ENCODE measurements around the gene DAB2.

Gene DAB2

GRCh38 chr5:39424736-39425637 lies at the start of gene DAB2:
TSS of gene DAB2 (minus strand) at chr5:39424980. CDS start at chr5:39394320, 30,660 bp downstream.
- DNase-seq (ENCODE audit: low read depth in 1 of 2, low spot score in 1 of 2) = peak in 1 of 2 donors; percentile 13

- no peak for DNase-seq (ENCODE audit: low read depth in 1 of 2, low spot score in 1 of 2)
Measured at GRCh38 chr5:39473156-39473775, 48.5 kb upstream of the DAB2 start.

GRCh38 chr5:39471836-39472508 lies 47.2 kb upstream of the DAB2 start:
- DNase-seq (ENCODE audit: low read depth in 1 of 2, low spot score in 1 of 2) = no peak

GRCh38 chr5:39470811-39471210 lies 46.0 kb upstream of the DAB2 start:
- DNase-seq (ENCODE audit: low read depth in 1 of 2, low spot score in 1 of 2) = no peak

GRCh38 chr5:39469777-39470415 lies 45.1 kb upstream of the DAB2 start:
- no peak for DNase-seq (ENCODE audit: low read depth in 1 of 2, low spot score in 1 of 2)

- DNase-seq (ENCODE audit: low read depth in 1 of 2, low spot score in 1 of 2) = no peak
Measured at GRCh38 chr5:39469176-39469575, 44.4 kb upstream of the DAB2 start.

GRCh38 chr5:39466846-39467245 lies 42.1 kb upstream of the DAB2 start:
- no peak for DNase-seq (ENCODE audit: low read depth in 1 of 2, low spot score in 1 of 2)

GRCh38 chr5:39465843-39466242 lies 41.1 kb upstream of the DAB2 start:
- DNase-seq (ENCODE audit: low read depth in 1 of 2, low spot score in 1 of 2) = no peak

GRCh38 chr5:39465097-39465496 lies 40.3 kb upstream of the DAB2 start:
- DNase-seq (ENCODE audit: low read depth in 1 of 2, low spot score in 1 of 2) = no peak

GRCh38 chr5:39464088-39464487 lies 39.3 kb upstream of the DAB2 start:
- DNase-seq (ENCODE audit: low read depth in 1 of 2, low spot score in 1 of 2) = no peak

- DNase-seq (ENCODE audit: low read depth in 1 of 2, low spot score in 1 of 2) = no peak
Measured at GRCh38 chr5:39462211-39462610, 37.4 kb upstream of the DAB2 start.

- no peak for DNase-seq (ENCODE audit: low read depth in 1 of 2, low spot score in 1 of 2)
Measured at GRCh38 chr5:39461007-39461682, 36.4 kb upstream of the DAB2 start.

GRCh38 chr5:39459907-39460306 lies 35.1 kb upstream of the DAB2 start:
- no peak for DNase-seq (ENCODE audit: low read depth in 1 of 2, low spot score in 1 of 2)

GRCh38 chr5:39459071-39459470 lies 34.3 kb upstream of the DAB2 start:
- DNase-seq (ENCODE audit: low read depth in 1 of 2, low spot score in 1 of 2) = no peak

- DNase-seq (ENCODE audit: low read depth in 1 of 2, low spot score in 1 of 2) = no peak
Measured at GRCh38 chr5:39455645-39456044, 30.9 kb upstream of the DAB2 start.

- DNase-seq (ENCODE audit: low read depth in 1 of 2, low spot score in 1 of 2) = no peak
Measured at GRCh38 chr5:39453606-39454005, 28.8 kb upstream of the DAB2 start.

GRCh38 chr5:39452846-39453245 lies 28.1 kb upstream of the DAB2 start:
- DNase-seq (ENCODE audit: low read depth in 1 of 2, low spot score in 1 of 2) = no peak

- DNase-seq (ENCODE audit: low read depth in 1 of 2, low spot score in 1 of 2) = no peak
Measured at GRCh38 chr5:39451276-39451941, 26.6 kb upstream of the DAB2 start.

- DNase-seq (ENCODE audit: low read depth in 1 of 2, low spot score in 1 of 2) = no peak
Measured at GRCh38 chr5:39450487-39450886, 25.7 kb upstream of the DAB2 start.

GRCh38 chr5:39449591-39449990 lies 24.8 kb upstream of the DAB2 start:
- no peak for DNase-seq (ENCODE audit: low read depth in 1 of 2, low spot score in 1 of 2)

Data from stimulated activated CD4-positive, alpha-beta T cell treated with anti-CD3 and anti-CD28 coated beads, Interleukin-15, amount 100 ng/mL, for 1 hour (primary cell).